IPS-20b (cell line): ENCODE measurements around the gene SPIB.
"Not testable (repeated sequence)": the region's sequence is repeated elsewhere in the genome, so short reads cannot be mapped to it uniquely, and the experiment has no call there.

Experiments
- H3K27ac ChIP-seq: one replicate; pipeline ENCODE4 v1.5.1; 2013; ENCODE audit warnings: low read length
- H3K27me3 ChIP-seq: 2 replicates; pipeline ENCODE4 v1.6.1; 2013; ENCODE audit warnings: mild to moderate bottlenecking, low read length, inconsistent platforms; ENCODE audit not compliant: insufficient read depth
- H3K36me3 ChIP-seq: 2 replicates; pipeline ENCODE4 v1.6.1; 2013; ENCODE audit warnings: low read depth, mild to moderate bottlenecking, inconsistent platforms, low read length, moderate library complexity; ENCODE audit not compliant: insufficient read depth
- H3K4me1 ChIP-seq: 2 replicates; pipeline ENCODE4 v1.6.1; 2013; ENCODE audit warnings: mild to moderate bottlenecking, control low read depth, inconsistent platforms, low read length, moderate library complexity; ENCODE audit not compliant: insufficient read depth
- H3K4me3 ChIP-seq: 2 replicates; pipeline ENCODE4 v1.5.1; 2013; ENCODE audit warnings: mild to moderate bottlenecking, low read length, inconsistent platforms
- H3K9ac ChIP-seq: 2 replicates; pipeline ENCODE4 v1.6.1; 2013; ENCODE audit warnings: low read depth, mild to moderate bottlenecking, inconsistent platforms, low read length, moderate library complexity
- H3K9me3 ChIP-seq: 2 replicates; pipeline ENCODE4 v1.6.1; 2013; ENCODE audit warnings: mild to moderate bottlenecking, low read depth, low read length, inconsistent platforms; ENCODE audit not compliant: insufficient read depth

The SPIB gene

GRCh38 chr19:50434525-50434924 is 15.8 kb downstream of the SPIB start:
- Histone ChIP-seq H3K27ac (no peak overlapping the region), H3K27me3 (peaks cover 25% of the 10 kb centered on the region), H3K4me1 (peaks cover 8% of the 10 kb centered on the region; the same call in 1 of the 2 replicates), H3K4me3 (no peak overlapping the region), H3K9me3 (no peaks in the 10 kb centered on the region), H3K9ac (no peak overlapping the region), H3K36me3 (no peaks in the 10 kb centered on the region)

DNA sequence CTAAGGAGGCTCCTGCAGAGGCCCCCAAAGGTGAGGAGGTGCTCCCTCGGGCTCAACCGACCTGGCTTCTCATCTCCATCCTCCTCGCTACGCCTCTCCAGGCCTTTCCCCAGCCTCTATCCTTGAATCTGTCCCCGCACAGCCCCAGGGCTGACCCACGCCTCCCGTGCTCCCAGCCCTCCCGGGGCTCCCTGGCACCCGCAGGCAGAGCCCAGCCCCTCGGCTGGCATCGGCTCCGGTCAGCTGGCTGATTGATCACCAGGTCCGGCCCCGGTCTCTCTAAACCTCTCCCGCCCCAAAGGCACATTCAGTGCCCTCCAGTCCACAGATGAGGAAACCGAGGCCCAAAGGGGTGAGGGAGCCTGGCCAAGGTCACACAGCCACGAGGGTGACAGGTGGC is 16.5 kb downstream of the SPIB start:
- peaks cover 8% of the 10 kb centered on the region; the same call in 1 of the 2 replicates for H3K4me1 ChIP-seq
- H3K9me3 ChIP-seq = no peaks in the 10 kb centered on the region

DNA sequence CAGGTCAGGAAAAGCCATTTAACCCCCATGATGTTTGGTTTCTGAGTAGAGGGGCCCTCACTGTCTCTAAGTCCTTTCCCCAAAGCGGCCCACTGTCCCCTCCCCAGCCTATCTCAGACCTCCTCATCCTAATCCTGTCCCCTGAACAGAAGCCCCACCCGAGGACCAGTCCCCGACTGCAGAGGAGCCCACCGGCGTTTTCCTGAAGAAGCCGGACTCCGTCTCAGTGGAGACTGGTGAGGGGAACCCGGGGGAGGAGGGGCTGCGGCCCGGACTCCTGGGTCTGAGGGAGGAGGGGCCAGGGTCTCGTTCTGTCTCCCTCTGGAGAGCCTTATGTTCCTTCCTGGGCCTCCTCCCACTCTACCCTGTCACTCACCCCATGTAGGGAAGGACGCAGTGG is 16.9 kb downstream of the SPIB start:
- H3K9me3 ChIP-seq = no peaks in the 10 kb centered on the region
- H3K4me3 ChIP-seq = no peak overlapping the region
- no peak overlapping the region for H3K9ac ChIP-seq
- H3K36me3 ChIP-seq = no peaks in the 10 kb centered on the region
- H3K4me1 ChIP-seq = peaks cover 8% of the 10 kb centered on the region; the same call in 1 of the 2 replicates
- no peak overlapping the region for H3K27ac ChIP-seq
- H3K27me3 ChIP-seq = peaks cover 15% of the 10 kb centered on the region

More for the DNA sequence above, 16.5 kb downstream of the SPIB start:
- H3K27ac ChIP-seq = no peak overlapping the region
- H3K9ac ChIP-seq = no peak overlapping the region
- H3K36me3 ChIP-seq = no peaks in the 10 kb centered on the region
- H3K27me3 ChIP-seq = peaks cover 19% of the 10 kb centered on the region
- no peak overlapping the region for H3K4me3 ChIP-seq

- Histone ChIP-seq H3K36me3 (no peaks in the 10 kb centered on the region), H3K9ac (no peak overlapping the region), H3K27me3 (peaks cover 2% of the 10 kb centered on the region; the same call in 1 of the 2 replicates), H3K4me3 (no peak overlapping the region), H3K4me1 (peaks cover 2% of the 10 kb centered on the region; the same call in 1 of the 2 replicates), H3K27ac (no peak overlapping the region), H3K9me3 (no peaks in the 10 kb centered on the region)
Measured at GRCh38 chr19:50437862-50438449, 19.2 kb downstream of the SPIB start.

DNA sequence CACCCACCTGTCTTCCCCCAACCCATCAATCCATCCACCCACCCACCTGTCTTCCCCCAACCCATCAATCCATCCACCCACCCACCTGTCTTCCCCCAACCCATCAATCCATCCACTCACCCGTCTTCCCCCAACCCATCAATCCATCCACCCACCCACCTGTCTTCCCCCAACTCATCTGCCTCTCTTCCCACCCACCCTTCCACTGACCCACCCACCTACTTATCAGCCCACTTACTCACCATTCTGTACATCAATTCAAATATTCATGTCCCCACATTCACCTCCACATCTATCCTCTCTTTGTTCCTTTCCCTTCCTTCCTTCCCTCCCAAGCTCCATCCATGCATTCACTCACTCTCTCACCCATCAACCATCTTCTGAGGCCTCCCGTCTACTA is 20.4 kb downstream of the SPIB start:
- H3K27me3 ChIP-seq, H3K36me3 ChIP-seq, H3K4me1 ChIP-seq, H3K4me3 ChIP-seq, H3K27ac ChIP-seq, H3K9me3 ChIP-seq, H3K9ac ChIP-seq: not testable (repeated sequence)

GRCh38 chr19:50444059-50444458 is 25.3 kb downstream of the SPIB start:
- Histone ChIP-seq H3K4me3 (no peak overlapping the region), H3K27me3 (no peaks in the 10 kb centered on the region), H3K27ac (no peak overlapping the region), H3K9ac (no peak overlapping the region), H3K4me1 (no peaks in the 10 kb centered on the region), H3K9me3 (no peaks in the 10 kb centered on the region), H3K36me3 (no peaks in the 10 kb centered on the region)

GRCh38 chr19:50447053-50447452 is 28.3 kb downstream of the SPIB start:
- Histone ChIP-seq H3K9ac (no peak overlapping the region), H3K4me3 (no peak overlapping the region), H3K4me1 (no peaks in the 10 kb centered on the region), H3K27ac (no peak overlapping the region), H3K27me3 (no peaks in the 10 kb centered on the region), H3K36me3 (no peaks in the 10 kb centered on the region), H3K9me3 (peaks cover 10% of the 10 kb centered on the region; the same call in 1 of the 2 replicates)

DNA sequence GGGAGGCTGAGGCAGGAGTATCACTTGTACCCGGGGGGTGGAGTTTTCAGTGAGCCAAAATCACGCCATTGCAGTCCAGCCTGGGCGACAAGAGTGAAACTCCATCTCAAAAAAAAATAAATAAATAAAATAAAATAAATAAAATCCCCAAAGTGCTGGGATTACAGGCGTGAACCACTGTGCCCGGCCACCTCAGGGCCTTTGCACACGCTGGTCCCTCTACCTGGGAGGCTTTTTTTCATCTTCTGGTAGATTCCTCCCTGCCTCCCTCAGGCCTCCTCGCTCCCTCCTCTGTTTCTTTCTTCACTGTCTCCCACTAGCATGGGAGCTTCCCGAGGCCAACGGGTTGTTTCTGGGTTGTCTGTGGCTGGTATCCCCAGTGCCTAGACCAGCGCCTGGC is 29.0 kb downstream of the SPIB start:
- Histone ChIP-seq H3K9ac (no peak overlapping the region), H3K36me3 (no peaks in the 10 kb centered on the region), H3K27me3 (no peaks in the 10 kb centered on the region), H3K27ac (no peak overlapping the region), H3K4me1 (no peaks in the 10 kb centered on the region), H3K9me3 (peaks cover 10% of the 10 kb centered on the region; the same call in 1 of the 2 replicates), H3K4me3 (no peak overlapping the region)

DNA sequence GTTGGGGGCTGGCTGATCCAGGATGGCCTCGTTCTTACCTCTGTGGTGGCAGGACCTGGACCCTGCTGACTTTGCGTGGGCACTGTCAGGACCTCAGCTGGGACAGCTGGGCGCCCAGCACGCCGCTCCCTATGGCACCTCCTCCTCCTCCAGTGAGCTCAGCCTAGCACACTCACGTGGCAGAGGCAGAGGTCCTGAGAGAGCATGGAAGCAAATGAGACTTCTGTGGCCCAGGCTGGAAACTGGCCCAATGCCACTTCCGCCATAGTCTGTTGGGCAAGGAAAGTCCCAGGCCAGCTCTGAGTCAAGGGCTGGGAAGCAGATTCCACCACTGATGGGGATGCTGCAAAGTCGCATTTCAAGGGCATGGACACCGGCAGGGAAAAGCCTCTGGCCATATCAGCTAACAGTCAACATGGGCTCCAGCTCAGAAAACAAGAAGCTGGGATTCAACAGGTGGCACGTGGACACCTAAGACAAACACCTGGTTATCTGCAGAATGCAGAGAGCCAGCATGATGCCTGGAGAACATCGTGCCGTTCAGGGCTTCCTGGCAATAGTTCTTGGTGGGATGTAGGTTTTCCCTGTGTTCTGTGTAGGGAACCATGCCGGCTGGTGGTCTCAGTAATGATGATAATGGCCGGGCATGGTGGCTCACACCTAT is 30.6 kb downstream of the SPIB start:
- no peak overlapping the region for H3K27ac ChIP-seq
- H3K4me1 ChIP-seq = no peaks in the 10 kb centered on the region
- peaks cover 15% of the 10 kb centered on the region; the same call in 1 of the 2 replicates for H3K9me3 ChIP-seq
- H3K4me3 ChIP-seq = no peak overlapping the region
- H3K36me3 ChIP-seq = no peaks in the 10 kb centered on the region
- no peaks in the 10 kb centered on the region for H3K27me3 ChIP-seq
- H3K9ac ChIP-seq = no peak overlapping the region

DNA sequence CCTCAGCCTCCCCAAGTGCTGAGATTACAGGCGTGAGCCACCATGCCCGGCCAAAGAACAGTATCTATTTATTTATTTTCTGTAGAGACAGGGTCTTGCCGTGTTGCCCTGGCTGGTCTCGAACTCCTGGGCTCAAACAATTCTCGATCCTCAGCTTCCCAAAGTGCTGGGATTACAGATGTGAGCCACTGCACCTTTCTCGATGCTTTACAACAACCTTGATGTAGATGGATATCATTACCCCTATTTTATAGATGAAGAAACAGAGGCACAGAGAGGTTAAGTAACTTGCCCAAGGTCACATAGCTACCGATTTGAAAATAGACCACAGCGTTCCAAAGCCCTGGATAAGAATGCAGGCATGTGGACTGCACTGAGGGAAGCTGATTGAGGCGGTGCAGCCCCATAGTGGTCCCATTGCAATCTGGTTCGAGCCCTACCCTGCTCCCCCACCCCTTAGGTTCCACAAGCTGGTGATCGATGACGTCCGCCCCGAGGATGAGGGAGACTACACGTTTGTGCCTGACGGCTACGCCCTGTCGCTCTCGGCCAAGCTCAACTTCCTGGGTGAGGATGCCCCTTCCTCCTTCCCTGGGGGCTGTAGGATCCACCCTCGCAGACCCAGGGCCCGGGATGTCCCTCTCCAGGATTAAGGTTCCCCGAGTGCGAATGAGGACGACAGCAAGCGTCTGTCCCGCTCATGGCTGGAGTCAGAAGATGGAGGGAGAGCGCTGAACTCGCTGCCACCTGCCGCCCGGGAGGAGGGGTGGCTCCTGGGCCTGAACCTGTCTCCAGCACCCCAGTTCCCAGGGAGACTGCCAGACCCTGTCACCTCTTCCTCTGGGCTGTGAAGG is 31.9 kb downstream of the SPIB start:
- no peaks in the 10 kb centered on the region for H3K27me3 ChIP-seq
- no peak overlapping the region for H3K9ac ChIP-seq

GRCh38 chr19:50451223-50451534 is 32.4 kb downstream of the SPIB start:
- Histone ChIP-seq H3K27me3 (no peaks in the 10 kb centered on the region), H3K36me3 (no peaks in the 10 kb centered on the region), H3K27ac (no peak overlapping the region), H3K4me1 (no peaks in the 10 kb centered on the region), H3K9ac (no peak overlapping the region), H3K4me3 (no peak overlapping the region), H3K9me3 (peaks cover 26% of the 10 kb centered on the region)

More for the DNA sequence above, 31.9 kb downstream of the SPIB start:
- H3K27ac ChIP-seq = no peak overlapping the region
- H3K4me3 ChIP-seq = no peak overlapping the region
- H3K36me3 ChIP-seq = no peaks in the 10 kb centered on the region
- no peaks in the 10 kb centered on the region for H3K4me1 ChIP-seq
- H3K9me3 ChIP-seq = peaks cover 20% of the 10 kb centered on the region

GRCh38 chr19:50453243-50453642 is 34.5 kb downstream of the SPIB start:
- no peak overlapping the region for H3K27ac ChIP-seq
- H3K27me3 ChIP-seq = no peaks in the 10 kb centered on the region
- H3K9me3 ChIP-seq = peaks cover 30% of the 10 kb centered on the region
- no peak overlapping the region for H3K9ac ChIP-seq
- no peaks in the 10 kb centered on the region for H3K36me3 ChIP-seq
- H3K4me1 ChIP-seq = no peaks in the 10 kb centered on the region
- no peak overlapping the region for H3K4me3 ChIP-seq
